ENCODE data around the gene TLK2. TPM values are rescaled to one million over a fixed set of nuclear protein-coding genes. Genes with fewer than 3 reads are reported as not detected.

Gene TLK2
- total RNA-seq, 1 experiment from 2014 or later = 19.8 TPM

DNA sequence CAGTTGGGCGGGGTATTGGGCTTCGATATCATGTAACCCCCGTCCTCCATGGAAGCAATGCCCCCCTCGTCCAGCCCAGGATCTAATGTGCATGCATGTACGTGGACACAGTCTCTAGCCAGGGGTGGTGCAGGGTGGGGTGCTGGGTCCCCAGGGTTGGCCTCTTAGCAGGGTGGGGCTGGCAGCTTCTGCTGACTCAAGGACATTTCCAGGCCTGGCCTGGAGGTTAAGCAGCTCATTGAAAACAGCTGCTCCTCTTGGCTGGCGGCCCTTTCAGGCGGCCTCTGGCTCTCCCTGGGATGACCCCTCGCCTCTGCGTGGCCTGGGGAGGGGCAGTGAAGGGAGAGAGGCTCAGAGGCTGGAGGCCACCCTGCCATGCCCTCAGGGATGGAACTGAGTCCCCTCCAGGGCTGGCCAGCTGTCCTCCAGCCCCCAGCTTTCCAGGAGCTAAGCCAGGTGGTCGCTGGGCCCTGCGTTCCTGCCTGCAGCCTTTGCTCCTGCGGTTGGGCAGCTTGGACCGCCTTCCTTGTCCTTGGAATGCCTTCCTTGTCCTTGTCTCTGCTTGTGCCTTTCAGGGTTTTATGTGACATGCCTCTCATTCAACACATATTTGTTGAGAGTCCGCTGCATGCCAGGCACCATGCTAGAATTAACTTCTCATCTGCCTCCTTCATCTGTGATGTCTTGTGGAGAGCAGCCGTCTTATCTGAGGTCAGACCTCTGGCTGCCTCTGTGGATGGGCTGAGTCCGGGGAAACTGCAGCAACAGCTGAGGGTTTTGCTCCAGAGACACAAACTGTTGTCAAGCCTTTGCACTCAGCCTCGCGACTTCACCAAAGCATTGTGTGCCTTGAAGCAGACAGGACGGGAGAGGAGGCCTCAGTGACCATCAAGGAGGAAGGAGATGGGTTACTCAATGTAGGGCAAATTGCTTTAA is 175.5 kb downstream of the TLK2 start:
- no peak for DNase-seq (ENCODE audit: low spot score)

GRCh38 chr17:62655656-62656055 is 177.0 kb downstream of the TLK2 start:
- DNase-seq (ENCODE audit: low spot score) = no peak

GRCh38 chr17:62656446-62656845 is 177.8 kb downstream of the TLK2 start:
- DNase-seq (ENCODE audit: low spot score) = no peak

DNA sequence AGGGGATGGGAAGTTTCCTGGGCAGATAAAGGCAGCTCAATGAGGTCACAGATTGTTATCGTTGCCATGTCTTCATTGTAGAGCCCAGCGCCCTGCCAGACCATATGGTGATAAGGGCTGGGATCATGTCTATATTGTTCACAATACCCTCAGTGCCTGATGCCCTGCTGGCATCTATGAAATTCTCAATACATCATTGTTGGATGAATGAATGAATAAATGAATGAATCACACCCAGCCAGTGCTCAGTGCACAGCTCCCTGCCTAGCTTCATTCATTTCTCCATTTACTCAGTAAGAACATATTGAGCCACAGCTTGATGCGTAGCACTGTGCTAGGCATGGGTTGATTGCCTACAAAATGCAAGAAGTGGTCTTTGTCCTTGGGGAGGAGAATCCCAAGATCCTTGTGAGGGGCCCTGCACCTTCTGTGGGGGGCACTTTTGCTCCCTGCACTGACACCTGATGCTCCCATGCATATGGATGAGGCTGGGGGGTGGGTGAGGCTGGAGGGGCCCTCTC is 178.6 kb downstream of the TLK2 start:
- DNase-seq (ENCODE audit: low spot score) = no peak

- DNase-seq (ENCODE audit: low spot score) = no peak
These were observed 179.1 kb downstream of the TLK2 start for GRCh38 chr17:62657690-62658089.

DNA sequence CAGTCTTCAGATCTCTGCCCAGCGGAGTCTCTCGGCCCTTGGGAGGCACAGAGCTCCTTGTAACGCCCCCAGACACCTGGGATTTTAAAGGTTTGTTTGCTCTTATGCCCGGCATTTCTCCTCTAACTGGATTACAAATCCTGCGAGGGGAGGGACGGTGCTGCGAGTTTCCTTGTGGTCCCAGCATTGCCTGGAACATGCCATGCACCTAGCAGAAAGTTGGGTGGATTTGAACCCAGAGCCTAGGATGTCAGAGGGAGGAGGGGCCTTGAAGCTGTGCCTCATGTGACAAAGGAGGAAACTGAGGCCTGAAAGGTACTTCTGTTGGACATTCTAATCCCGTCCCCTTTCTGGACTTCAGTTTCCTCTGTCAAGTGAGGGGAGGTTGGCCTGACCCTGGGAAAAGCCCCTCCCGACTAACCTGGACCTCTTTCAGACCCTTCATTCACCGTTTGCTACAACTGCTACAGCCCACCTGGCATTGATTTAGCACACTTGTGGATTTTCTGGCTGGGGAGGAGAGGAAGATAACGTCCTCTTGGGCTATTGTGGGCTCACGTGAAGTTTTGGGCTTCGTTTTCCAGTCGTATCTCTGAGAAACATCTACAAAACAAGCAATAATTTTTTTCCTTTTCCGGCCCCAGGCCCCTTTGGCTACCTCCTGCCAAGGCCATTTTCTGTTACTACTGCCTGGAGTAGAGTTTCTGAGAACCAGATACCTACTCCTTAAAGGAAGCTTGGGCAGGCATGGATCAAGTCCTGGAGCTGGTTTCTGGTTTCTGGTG is 179.7 kb downstream of the TLK2 start:
- no peak for DNase-seq (ENCODE audit: low spot score)

DNA sequence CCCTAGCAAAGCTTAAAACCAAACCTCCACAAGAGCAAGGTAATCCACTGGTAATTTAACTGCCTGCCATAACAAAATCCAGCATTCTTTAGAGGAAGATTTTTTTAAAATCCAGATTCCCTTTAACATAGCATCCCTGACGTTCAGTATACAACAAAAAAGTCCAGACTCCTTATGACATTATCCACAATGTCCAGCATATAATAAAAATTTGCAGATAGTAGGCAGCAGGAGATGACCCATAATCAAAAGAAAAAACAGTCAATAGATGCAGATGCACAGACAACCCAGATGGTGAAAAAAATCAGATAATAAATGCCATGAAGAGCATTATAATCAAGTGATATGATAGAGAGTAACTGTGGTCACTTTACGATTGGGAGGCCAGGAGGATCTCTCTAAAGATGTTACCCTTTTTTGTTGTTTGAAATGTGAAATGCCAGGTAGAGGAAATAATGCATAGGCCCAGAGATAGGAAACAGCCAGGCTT is 182.0 kb downstream of the TLK2 start:
- no peak for DNase-seq (ENCODE audit: low spot score)

DNA sequence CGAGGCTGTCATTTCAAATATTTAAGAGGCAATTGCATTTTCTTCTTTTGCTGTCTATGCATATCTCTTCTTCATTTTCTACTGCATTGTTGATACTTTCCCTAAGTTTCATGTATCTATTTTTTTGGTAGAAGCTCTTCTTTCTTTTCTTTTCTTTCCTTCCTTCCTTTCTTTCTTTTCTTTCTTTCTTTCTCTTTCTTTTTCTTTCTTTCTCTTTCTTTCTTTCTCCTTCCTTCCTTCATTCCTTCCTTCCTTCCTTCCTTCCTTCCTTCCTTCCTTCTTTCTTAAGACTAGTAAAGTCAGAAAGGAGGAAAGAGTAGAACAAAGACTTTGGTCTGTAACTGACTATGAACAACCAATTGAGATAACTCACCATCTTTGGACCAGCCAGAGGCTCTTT is 182.7 kb downstream of the TLK2 start:
- DNase-seq (ENCODE audit: low spot score) = no peak

DNA sequence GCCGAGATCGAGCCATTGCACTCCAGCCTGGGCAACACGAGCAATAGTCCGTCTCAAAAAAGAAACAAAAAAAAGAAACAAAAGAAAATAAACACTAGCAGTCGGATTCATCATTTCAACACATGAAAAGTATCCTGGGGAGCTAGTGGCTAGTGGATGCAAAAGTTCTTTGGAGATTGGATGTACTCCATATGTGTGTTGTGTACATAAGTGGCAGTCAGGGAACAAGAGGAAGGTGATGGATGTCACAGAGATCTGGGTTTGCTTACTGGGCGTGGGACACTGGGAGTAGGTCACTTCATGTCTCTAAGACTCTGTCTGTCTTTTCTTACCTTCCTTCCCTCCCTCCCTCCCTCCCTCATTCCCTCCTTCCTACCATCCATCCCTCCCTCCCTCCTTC is 184.2 kb downstream of the TLK2 start:
- DNase-seq (ENCODE audit: low spot score) = no peak

Small RNAs within 50 kb of the gene (small RNA-seq; reads per million reads assigned to genes)
- not detected for gene RF00019

Other genes with a start within 250 kb of the TLK2 start
- gene EFCAB3, start 98.3 kb upstream of the TLK2 start, total RNA-seq (2014; rRNA removed; shearing (Covaris generic)) = not detected in 2 replicates
- gene METTL2A, start 54.9 kb upstream of the TLK2 start, total RNA-seq (2014; rRNA removed; shearing (Covaris generic)) = 22.7 and 23.9 TPM in 2 replicates
- gene MRC2, start 148.8 kb downstream of the TLK2 start, total RNA-seq (2014; rRNA removed; shearing (Covaris generic)) = 2.4 and 2.8 TPM in 2 replicates